ENCODE measurements around the gene ZKSCAN3.
"Not testable (repeated sequence)": the region's sequence is repeated elsewhere in the genome, so short reads cannot be mapped to it uniquely, and the experiment has no call there.

Gene ZKSCAN3

GRCh38 chr6:28357036-28357435 is 7.3 kb downstream of the ZKSCAN3 start:
- no peak overlapping the region for H3K4me3 ChIP-seq (replicated peaks in 1 of 2; ENCODE audit: low read depth in 2 of 2, low read length in 2 of 2)
- TF ChIP-seq CTCF (IDR thresholded peaks at IDR 0.05; ENCODE audit: low read depth, low read length) = no peak
- DNase-seq (ENCODE audit: low read depth in 2 of 2) = peak in 1 of 2 donors; percentile 48

- DNase-seq (ENCODE audit: low read depth in 2 of 2); H3K4me3 ChIP-seq (replicated peaks in 1 of 2; ENCODE audit: low read depth in 2 of 2, low read length in 2 of 2): not testable (repeated sequence)
Observed at GRCh38 chr6:28359562-28359961, 9.8 kb downstream of the ZKSCAN3 start.

- no peak for TF ChIP-seq CTCF (IDR thresholded peaks at IDR 0.05; ENCODE audit: low read depth, low read length)
- DNase-seq (ENCODE audit: low read depth in 2 of 2) = no peak
- H3K4me3 ChIP-seq (replicated peaks in 1 of 2; ENCODE audit: low read depth in 2 of 2, low read length in 2 of 2) = no peak overlapping the region
Observed at GRCh38 chr6:28360961-28361360, 11.2 kb downstream of the ZKSCAN3 start.

- not testable (repeated sequence) for H3K4me3 ChIP-seq (replicated peaks in 1 of 2; ENCODE audit: low read depth in 2 of 2, low read length in 2 of 2); DNase-seq (ENCODE audit: low read depth in 2 of 2)
Observed at GRCh38 chr6:28365590-28365989, 15.8 kb downstream of the ZKSCAN3 start.

- no peak for DNase-seq (ENCODE audit: low read depth in 2 of 2)
- no peak for TF ChIP-seq CTCF (IDR thresholded peaks at IDR 0.05; ENCODE audit: low read depth, low read length)
- H3K4me3 ChIP-seq (replicated peaks in 1 of 2; ENCODE audit: low read depth in 2 of 2, low read length in 2 of 2) = no peak overlapping the region
Observed at GRCh38 chr6:28368522-28368921, 18.8 kb downstream of the ZKSCAN3 start.

GRCh38 chr6:28369463-28369862 is 19.7 kb downstream of the ZKSCAN3 start:
- DNase-seq (ENCODE audit: low read depth in 2 of 2) = no peak
- H3K4me3 ChIP-seq (replicated peaks in 1 of 2; ENCODE audit: low read depth in 2 of 2, low read length in 2 of 2) = no peak overlapping the region
- TF ChIP-seq CTCF (IDR thresholded peaks at IDR 0.05; ENCODE audit: low read depth, low read length) = no peak

GRCh38 chr6:28370440-28370839 is 20.7 kb downstream of the ZKSCAN3 start:
- no peak for DNase-seq (ENCODE audit: low read depth in 2 of 2)
- no peak overlapping the region for H3K4me3 ChIP-seq (replicated peaks in 1 of 2; ENCODE audit: low read depth in 2 of 2, low read length in 2 of 2)
- no peak for TF ChIP-seq CTCF (IDR thresholded peaks at IDR 0.05; ENCODE audit: low read depth, low read length)

- no peak for DNase-seq (ENCODE audit: low read depth in 2 of 2)
- H3K4me3 ChIP-seq (replicated peaks in 1 of 2; ENCODE audit: low read depth in 2 of 2, low read length in 2 of 2) = no peak overlapping the region
- TF ChIP-seq CTCF (IDR thresholded peaks at IDR 0.05; ENCODE audit: low read depth, low read length) = no peak
Observed at GRCh38 chr6:28371280-28371679, 21.5 kb downstream of the ZKSCAN3 start.

All from cardiac fibroblast (primary cell).